Smooth muscle cell (in vitro differentiated cells): ENCODE data around the gene PRTFDC1. TPM values are rescaled to one million over a fixed set of nuclear protein-coding genes. Genes with fewer than 3 reads are reported as not detected.

Experiments used
- DNase-seq: peaks from one replicate; lab custom pipeline; 2025; ENCODE audit not compliant: unreplicated experiment; lab: John Stamatoyannopoulos, UW
- H2AFZ ChIP-seq: fragments of 200-600 bp; sonication (generic); 2 replicates; pipeline ENCODE4 v1.6.0; 2016; ENCODE audit warnings: antibody characterized with exemption, low read depth, mild to moderate bottlenecking
- H3F3A ChIP-seq: fragments of 200-600 bp; sonication (generic); 2 replicates; pipeline ENCODE4 v1.6.0; 2017; ENCODE audit warnings: antibody characterized with exemption, low read depth
- H3K27ac ChIP-seq: fragments of 200-600 bp; sonication (generic); 2 replicates; pipeline ENCODE4 v1.5.1; 2016; ENCODE audit warnings: low read depth, mild to moderate bottlenecking
- H3K27me3 ChIP-seq: fragments of 200-600 bp; sonication (generic); 2 replicates; pipeline ENCODE4 v1.6.1; 2016; ENCODE audit warnings: low read depth, mild to moderate bottlenecking
- H3K36me3 ChIP-seq: fragments of 200-600 bp; sonication (generic); 2 replicates; pipeline ENCODE4 v1.5.1; 2016; ENCODE audit warnings: low read depth
- H3K4me1 ChIP-seq: fragments of 200-600 bp; sonication (generic); 2 replicates; pipeline ENCODE4 v1.5.1; 2016; ENCODE audit warnings: low read depth
- H3K4me2 ChIP-seq: fragments of 200-600 bp; sonication (generic); 2 replicates; pipeline ENCODE4 v1.6.0; 2016; ENCODE audit warnings: mild to moderate bottlenecking
- H3K4me3 ChIP-seq: fragments of 200-600 bp; sonication (generic); 2 replicates; pipeline ENCODE4 v1.5.1; 2016; ENCODE audit warnings: mild to moderate bottlenecking
- H3K79me2 ChIP-seq: fragments of 200-600 bp; sonication (generic); 2 replicates; pipeline ENCODE4 v1.6.0; 2016; ENCODE audit warnings: low read depth, mild to moderate bottlenecking
- H3K9ac ChIP-seq: fragments of 200-600 bp; sonication (generic); 2 replicates; pipeline ENCODE4 v1.6.0; 2016; ENCODE audit warnings: low read depth
- H3K9me3 ChIP-seq: fragments of 200-600 bp; sonication (generic); replicated peaks from 2 replicates; pipeline ENCODE4 v1.5.1; 2016; ENCODE audit warnings: low read depth
- H4K20me1 ChIP-seq: fragments of 200-600 bp; sonication (generic); 2 replicates; pipeline ENCODE4 v1.6.0; 2016; ENCODE audit warnings: low read depth
- CTCF ChIP-seq: fragments of 200-600 bp; sonication (generic); IDR thresholded peaks from 2 replicates; pipeline ENCODE4 v1.5.1; 2017; ENCODE audit warnings: borderline replicate concordance, mild to moderate bottlenecking, antibody characterized with exemption; ENCODE audit not compliant: insufficient read depth, poor library complexity, severe bottlenecking
- WGBS: methylation state at CpG from one replicate; pipeline ENCODE4 v1.1.7; 2016; ENCODE audit warnings: low lambda C conversion rate; 5-methylcytosine and 5-hydroxymethylcytosine counted together
- polyA plus RNA-seq: library from polyadenylated mRNA; unstranded; fragments of >200 nt; fragmentation: Nextera tagmentation; extraction: Ambion mirVana; gene quantifications from 2 replicates; pipeline ENCODE4 v1.2.1, GENCODE V29; 2016
- total RNA-seq: library from RNA; depleted of rRNA; stranded (reverse); fragments of >200 nt; gene quantifications from 2 replicates; pipeline ENCODE4 v1.2.3, GENCODE V29; 2014

PRTFDC1 gene
- total and polyA plus RNA-seq, 2 experiments from 2014 or later, result 10.2 to 11.9 TPM

- H3F3A ChIP-seq, result no peaks in the 10 kb centered on the region
- H3K9me3 ChIP-seq, result no peaks in the 10 kb centered on the region
- no peaks in the 10 kb centered on the region for H3K36me3 ChIP-seq
- no peaks in the 10 kb centered on the region for H3K79me2 ChIP-seq
- no peak overlapping the region for H2AFZ ChIP-seq
- DNase-seq, result no peak
- 95% methylated on average over 6 of the region's 6 CpGs for WGBS
- no peaks in the 10 kb centered on the region for H3K27me3 ChIP-seq
- H3K9ac ChIP-seq, result no peak overlapping the region
- H3K4me1 ChIP-seq, result no peaks in the 10 kb centered on the region
- H3K4me3 ChIP-seq, result no peak overlapping the region
- H3K4me2 ChIP-seq, result no peak overlapping the region
- H3K27ac ChIP-seq, result no peak overlapping the region
- TF ChIP-seq CTCF, result no peak
- no peaks in the 10 kb centered on the region for H4K20me1 ChIP-seq
Measured at GRCh38 chr10:24907956-24908355, 44.5 kb downstream of the PRTFDC1 start.

- no peaks in the 10 kb centered on the region for H3K79me2 ChIP-seq
- peaks cover 9% of the 10 kb centered on the region for H3K4me1 ChIP-seq
- H3K9ac ChIP-seq, result no peak overlapping the region
- H4K20me1 ChIP-seq, result no peaks in the 10 kb centered on the region
- no peak overlapping the region for H3K27ac ChIP-seq
- no peak overlapping the region for H2AFZ ChIP-seq
- no peaks in the 10 kb centered on the region for H3F3A ChIP-seq
- no peaks in the 10 kb centered on the region for H3K9me3 ChIP-seq
- WGBS, result 92% methylated on average over 3 of the region's 3 CpGs
- TF ChIP-seq CTCF, result no peak
- H3K4me3 ChIP-seq, result no peak overlapping the region
- no peak for DNase-seq
- no peaks in the 10 kb centered on the region for H3K36me3 ChIP-seq
- H3K4me2 ChIP-seq, result no peak overlapping the region
- H3K27me3 ChIP-seq, result no peaks in the 10 kb centered on the region
Measured at GRCh38 chr10:24906372-24906771, 46.0 kb downstream of the PRTFDC1 start.

GRCh38 chr10:24904824-24905223 is 47.6 kb downstream of the PRTFDC1 start:
- DNase-seq, result no peak
- H3K9me3 ChIP-seq, result no peaks in the 10 kb centered on the region
- H3K4me2 ChIP-seq, result no peak overlapping the region
- H2AFZ ChIP-seq, result no peak overlapping the region
- WGBS, result 97% methylated on average over 4 of the region's 4 CpGs
- TF ChIP-seq CTCF, result no peak
- H3K27me3 ChIP-seq, result no peaks in the 10 kb centered on the region
- no peaks in the 10 kb centered on the region for H3K79me2 ChIP-seq
- peaks cover 9% of the 10 kb centered on the region for H3K4me1 ChIP-seq
- H4K20me1 ChIP-seq, result no peaks in the 10 kb centered on the region
- H3F3A ChIP-seq, result no peaks in the 10 kb centered on the region
- no peak overlapping the region for H3K4me3 ChIP-seq
- H3K9ac ChIP-seq, result no peak overlapping the region
- H3K36me3 ChIP-seq, result no peaks in the 10 kb centered on the region
- H3K27ac ChIP-seq, result no peak overlapping the region

GRCh38 chr10:24902400-24902728 is 50.0 kb downstream of the PRTFDC1 start:
- Histone ChIP-seq H3K9ac (no peak overlapping the region), H3K9me3 (no peaks in the 10 kb centered on the region), H3K27ac (peak overlapping the region; percentile 56), H3F3A (no peaks in the 10 kb centered on the region), H3K27me3 (no peaks in the 10 kb centered on the region), H3K4me3 (no peak overlapping the region), H3K4me2 (peak overlapping the region; percentile 2), H3K36me3 (no peaks in the 10 kb centered on the region), H2AFZ (no peak overlapping the region), H4K20me1 (no peaks in the 10 kb centered on the region), H3K79me2 (no peaks in the 10 kb centered on the region), H3K4me1 (peaks cover 9% of the 10 kb centered on the region)
- WGBS, result 74% methylated on average over 1 of the region's 1 CpG
- no peak for TF ChIP-seq CTCF
- no peak for DNase-seq
